ENCODE results near the gene CT45A10. TPM values are rescaled to one million over a fixed set of nuclear protein-coding genes. Genes with fewer than 3 reads are reported as not detected.
"Not testable (repeated sequence)": the region's sequence is repeated elsewhere in the genome, so short reads cannot be mapped to it uniquely, and the experiment has no call there.

Gene CT45A10
- polyA plus RNA-seq: not detected
- long read RNA-seq, donor 1: 0 reads
- long read RNA-seq, donor 2: 0 reads
- long read RNA-seq, donor 3: 0 reads
- long read RNA-seq, donor 4: 0 reads
- long read RNA-seq, donor 5: 0 reads
- long read RNA-seq, donor 6: 0 reads
- long read RNA-seq, donor 7: 0 reads
- long read RNA-seq, donor 8: 0 reads
- long read RNA-seq, donor 9: 0 reads
- long read RNA-seq, donor 10: 0 reads
- long read RNA-seq, donor 11: 0 reads

- no peak for DNase-seq
- WGBS (ENCODE audit: insufficient coverage, low lambda C conversion rate): no CpG with 5 or more reads among the region's 22 CpGs
Observed at GRCh38 chrX:135893294-135893817, at the start of gene CT45A10, which contains the start of gene SAGE1. Gene CT45A10, minus strand, starts transcription at chrX:135893444. Its CDS starts 8,100 bp downstream, at chrX:135885344. Gene SAGE1, plus strand, starts transcription at chrX:135893716. Its CDS starts 2,527 bp downstream, at chrX:135896243.

GRCh38 chrX:135931644-135932487 lies 38.6 kb upstream of the CT45A10 start:
- no peaks in the 10 kb centered on the region for H3K9me3 ChIP-seq (ENCODE audit: control insufficient read depth, low read depth, low read length)
- H3K27me3 ChIP-seq (ENCODE audit: control insufficient read depth, insufficient read depth, low read length): no peaks in the 10 kb centered on the region
- H3K27ac ChIP-seq (ENCODE audit: low read length): no peak overlapping the region
- no peaks in the 10 kb centered on the region for H3K36me3 ChIP-seq (ENCODE audit: control insufficient read depth, insufficient read depth, low read length)
- no peaks in the 10 kb centered on the region for H3K4me1 ChIP-seq (ENCODE audit: control insufficient read depth, insufficient read depth, low read length)
- DNase-seq: peak; percentile 2 to 12
- WGBS (ENCODE audit: insufficient coverage, low lambda C conversion rate): no CpG with 5 or more reads among the region's 19 CpGs
- H3K4me3 ChIP-seq (ENCODE audit: low read length): no peak overlapping the region

More at GRCh38 chrX:135893294-135893817, at the start of gene CT45A10, which contains the start of gene SAGE1:
- H3K27ac ChIP-seq (ENCODE audit: low read length): no peak within 1 kb of the TSS
- H3K9me3 ChIP-seq (ENCODE audit: control insufficient read depth, low read depth, low read length): no peaks in the 10 kb centered on the region
- H3K4me3 ChIP-seq (ENCODE audit: low read length): no peak within 1 kb of the TSS
- H3K4me1 ChIP-seq (ENCODE audit: control insufficient read depth, insufficient read depth, low read length): no peaks in the 10 kb centered on the region
- H3K36me3 ChIP-seq (ENCODE audit: control insufficient read depth, insufficient read depth, low read length): no peaks in the 10 kb centered on the region
- H3K27me3 ChIP-seq (ENCODE audit: control insufficient read depth, insufficient read depth, low read length): no peaks in the 10 kb centered on the region

GRCh38 chrX:135927897-135928296 lies 34.7 kb upstream of the CT45A10 start:
- WGBS (ENCODE audit: insufficient coverage, low lambda C conversion rate): no CpG with 5 or more reads among the region's 2 CpGs
- no peak for DNase-seq
- Histone ChIP-seq H3K9me3 (ENCODE audit: control insufficient read depth, low read depth, low read length) (no peaks in the 10 kb centered on the region), H3K4me3 (ENCODE audit: low read length) (no peak overlapping the region), H3K27me3 (ENCODE audit: control insufficient read depth, insufficient read depth, low read length) (no peaks in the 10 kb centered on the region), H3K27ac (ENCODE audit: low read length) (no peak overlapping the region), H3K36me3 (ENCODE audit: control insufficient read depth, insufficient read depth, low read length) (no peaks in the 10 kb centered on the region), H3K4me1 (ENCODE audit: control insufficient read depth, insufficient read depth, low read length) (no peaks in the 10 kb centered on the region)

- no peak for DNase-seq
- H3K36me3 ChIP-seq (ENCODE audit: control insufficient read depth, insufficient read depth, low read length): no peaks in the 10 kb centered on the region
- no CpG with 5 or more reads among the region's 5 CpGs for WGBS (ENCODE audit: insufficient coverage, low lambda C conversion rate)
Observed at GRCh38 chrX:135923353-135923752, 30.1 kb upstream of the CT45A10 start.

GRCh38 chrX:135920516-135920915 lies 27.3 kb upstream of the CT45A10 start:
- not testable (repeated sequence) for H3K4me1 ChIP-seq (ENCODE audit: control insufficient read depth, insufficient read depth, low read length); H3K36me3 ChIP-seq (ENCODE audit: control insufficient read depth, insufficient read depth, low read length); H3K9me3 ChIP-seq (ENCODE audit: control insufficient read depth, low read depth, low read length); H3K4me3 ChIP-seq (ENCODE audit: low read length); H3K27ac ChIP-seq (ENCODE audit: low read length); DNase-seq; H3K27me3 ChIP-seq (ENCODE audit: control insufficient read depth, insufficient read depth, low read length)
- WGBS (ENCODE audit: insufficient coverage, low lambda C conversion rate): no CpG with 5 or more reads among the region's 1 CpG

More at GRCh38 chrX:135923353-135923752, 30.1 kb upstream of the CT45A10 start:
- Histone ChIP-seq H3K9me3 (ENCODE audit: control insufficient read depth, low read depth, low read length) (no peaks in the 10 kb centered on the region), H3K27ac (ENCODE audit: low read length) (no peak overlapping the region), H3K27me3 (ENCODE audit: control insufficient read depth, insufficient read depth, low read length) (no peaks in the 10 kb centered on the region), H3K4me3 (ENCODE audit: low read length) (no peak overlapping the region), H3K4me1 (ENCODE audit: control insufficient read depth, insufficient read depth, low read length) (no peaks in the 10 kb centered on the region)

GRCh38 chrX:135914404-135914803 lies 21.2 kb upstream of the CT45A10 start:
- H3K27me3 ChIP-seq (ENCODE audit: control insufficient read depth, insufficient read depth, low read length): no peaks in the 10 kb centered on the region
- DNase-seq: no peak
- H3K27ac ChIP-seq (ENCODE audit: low read length): no peak overlapping the region
- no peak overlapping the region for H3K4me3 ChIP-seq (ENCODE audit: low read length)
- no peaks in the 10 kb centered on the region for H3K36me3 ChIP-seq (ENCODE audit: control insufficient read depth, insufficient read depth, low read length)
- H3K4me1 ChIP-seq (ENCODE audit: control insufficient read depth, insufficient read depth, low read length): no peaks in the 10 kb centered on the region
- no CpG with 5 or more reads among the region's 5 CpGs for WGBS (ENCODE audit: insufficient coverage, low lambda C conversion rate)
- no peaks in the 10 kb centered on the region for H3K9me3 ChIP-seq (ENCODE audit: control insufficient read depth, low read depth, low read length)

- DNase-seq: no peak
- Histone ChIP-seq H3K4me3 (ENCODE audit: low read length) (no peak overlapping the region), H3K4me1 (ENCODE audit: control insufficient read depth, insufficient read depth, low read length) (no peaks in the 10 kb centered on the region), H3K36me3 (ENCODE audit: control insufficient read depth, insufficient read depth, low read length) (no peaks in the 10 kb centered on the region), H3K9me3 (ENCODE audit: control insufficient read depth, low read depth, low read length) (no peaks in the 10 kb centered on the region), H3K27me3 (ENCODE audit: control insufficient read depth, insufficient read depth, low read length) (no peaks in the 10 kb centered on the region), H3K27ac (ENCODE audit: low read length) (no peak overlapping the region)
- no CpG with 5 or more reads among the region's 5 CpGs for WGBS (ENCODE audit: insufficient coverage, low lambda C conversion rate)
Observed at GRCh38 chrX:135910251-135910650, 17.0 kb upstream of the CT45A10 start.

GRCh38 chrX:135892781-135893180 lies 463 bp downstream of the CT45A10 start:
- Histone ChIP-seq H3K9me3 (ENCODE audit: control insufficient read depth, low read depth, low read length) (no peaks in the 10 kb centered on the region), H3K27ac (ENCODE audit: low read length) (no peak overlapping the region), H3K4me3 (ENCODE audit: low read length) (no peak overlapping the region), H3K36me3 (ENCODE audit: control insufficient read depth, insufficient read depth, low read length) (no peaks in the 10 kb centered on the region), H3K4me1 (ENCODE audit: control insufficient read depth, insufficient read depth, low read length) (no peaks in the 10 kb centered on the region), H3K27me3 (ENCODE audit: control insufficient read depth, insufficient read depth, low read length) (no peaks in the 10 kb centered on the region)
- no CpG with 5 or more reads among the region's 11 CpGs for WGBS (ENCODE audit: insufficient coverage, low lambda C conversion rate)
- DNase-seq: no peak

GRCh38 chrX:135890087-135890585 lies 3.1 kb downstream of the CT45A10 start:
- no peak overlapping the region for H3K27ac ChIP-seq (ENCODE audit: low read length)
- no peaks in the 10 kb centered on the region for H3K27me3 ChIP-seq (ENCODE audit: control insufficient read depth, insufficient read depth, low read length)
- no peak for DNase-seq
- no peaks in the 10 kb centered on the region for H3K9me3 ChIP-seq (ENCODE audit: control insufficient read depth, low read depth, low read length)
- no peaks in the 10 kb centered on the region for H3K36me3 ChIP-seq (ENCODE audit: control insufficient read depth, insufficient read depth, low read length)
- WGBS (ENCODE audit: insufficient coverage, low lambda C conversion rate): no CpG with 5 or more reads among the region's 14 CpGs
- no peaks in the 10 kb centered on the region for H3K4me1 ChIP-seq (ENCODE audit: control insufficient read depth, insufficient read depth, low read length)
- H3K4me3 ChIP-seq (ENCODE audit: low read length): no peak overlapping the region

- no CpG with 5 or more reads among the region's 15 CpGs for WGBS (ENCODE audit: insufficient coverage, low lambda C conversion rate)
- H3K4me3 ChIP-seq (ENCODE audit: low read length); H3K27me3 ChIP-seq (ENCODE audit: control insufficient read depth, insufficient read depth, low read length); DNase-seq; H3K36me3 ChIP-seq (ENCODE audit: control insufficient read depth, insufficient read depth, low read length); H3K4me1 ChIP-seq (ENCODE audit: control insufficient read depth, insufficient read depth, low read length); H3K27ac ChIP-seq (ENCODE audit: low read length); H3K9me3 ChIP-seq (ENCODE audit: control insufficient read depth, low read depth, low read length): not testable (repeated sequence)
Observed at GRCh38 chrX:135888976-135889375, 4.3 kb downstream of the CT45A10 start.
